Central memory CD4-positive, alpha-beta T cell (primary cell): ENCODE measurements around the gene NBAS.
"Not testable (repeated sequence)": the region's sequence is repeated elsewhere in the genome, so short reads cannot be mapped to it uniquely, and the experiment has no call there.

Source experiments
- DNase-seq: peaks from one replicate; pipeline ENCODE4 v3.0.0; 2022

NBAS gene

GRCh38 chr2:15299904-15300520 lies 261.1 kb downstream of the NBAS start:
- DNase-seq = no peak

GRCh38 chr2:15298770-15299169 lies 262.4 kb downstream of the NBAS start:
- DNase-seq = no peak

GRCh38 chr2:15293262-15293937 lies 267.7 kb downstream of the NBAS start:
- DNase-seq = no peak

- DNase-seq = no peak
These were observed 273.5 kb downstream of the NBAS start for GRCh38 chr2:15287447-15288184.

- DNase-seq = no peak
These were observed 276.5 kb downstream of the NBAS start for GRCh38 chr2:15284614-15285013.

GRCh38 chr2:15281681-15282080 lies 279.5 kb downstream of the NBAS start:
- no peak for DNase-seq

- DNase-seq = no peak
These were observed 281.8 kb downstream of the NBAS start for GRCh38 chr2:15279201-15279876.

GRCh38 chr2:15278296-15278695 lies 282.8 kb downstream of the NBAS start:
- no peak for DNase-seq

GRCh38 chr2:15275346-15275745 lies 285.8 kb downstream of the NBAS start:
- no peak for DNase-seq

- DNase-seq = no peak
These were observed 287.7 kb downstream of the NBAS start for GRCh38 chr2:15273452-15273851.

GRCh38 chr2:15272942-15273341 lies 288.2 kb downstream of the NBAS start:
- DNase-seq = no peak

GRCh38 chr2:15271941-15272542 lies 289.1 kb downstream of the NBAS start:
- DNase-seq = no peak

- no peak for DNase-seq
These were observed 289.9 kb downstream of the NBAS start for GRCh38 chr2:15271276-15271675.

- DNase-seq = no peak
These were observed 292.1 kb downstream of the NBAS start for GRCh38 chr2:15269043-15269442.

GRCh38 chr2:15265889-15266288 lies 295.2 kb downstream of the NBAS start:
- DNase-seq = no peak

GRCh38 chr2:15263976-15264685 lies 297.0 kb downstream of the NBAS start:
- no peak for DNase-seq

GRCh38 chr2:15262792-15263191 lies 298.3 kb downstream of the NBAS start:
- DNase-seq = no peak

GRCh38 chr2:15260835-15261234 lies 300.3 kb downstream of the NBAS start:
- DNase-seq = no peak

- DNase-seq = no peak
These were observed 300.9 kb downstream of the NBAS start for GRCh38 chr2:15260196-15260595.

- no peak for DNase-seq
These were observed 301.8 kb downstream of the NBAS start for GRCh38 chr2:15259356-15259756.

- DNase-seq = not testable (repeated sequence)
These were observed 302.7 kb downstream of the NBAS start for GRCh38 chr2:15258385-15258784.

GRCh38 chr2:15253835-15254286 lies 307.3 kb downstream of the NBAS start:
- no peak for DNase-seq
